CD4-positive, alpha-beta T cell treated with Interleukin-6 at 100 ng/mL for 8 hours (primary cell): ENCODE data around the gene ABHD1.
"Not testable (repeated sequence)": the region's sequence is repeated elsewhere in the genome, so short reads cannot be mapped to it uniquely, and the experiment has no call there.

ENCODE experiments used
- DNase-seq: peaks from one replicate; pipeline ENCODE4 v3.0.0-alpha.2; 2020; ENCODE audit warnings: mixed read lengths, low spot score

ABHD1 gene

GRCh38 chr2:27109083-27109482, 14.5 kb upstream of the ABHD1 start:
- no peak for DNase-seq

GRCh38 chr2:27110603-27111352, 12.8 kb upstream of the ABHD1 start:
- DNase-seq, result not testable (repeated sequence)

- not testable (repeated sequence) for DNase-seq
Observed at GRCh38 chr2:27111392-27112078, 12.1 kb upstream of the ABHD1 start.

GRCh38 chr2:27115519-27115918, 8.1 kb upstream of the ABHD1 start:
- DNase-seq, result no peak

- DNase-seq, result no peak
Observed at GRCh38 chr2:27117995-27118524, 5.6 kb upstream of the ABHD1 start.

- no peak for DNase-seq
Observed at GRCh38 chr2:27118525-27119329, 4.9 kb upstream of the ABHD1 start, which contains the start of gene CGREF1. CGREF1 (minus strand) TSS chr2:27119128; CDS start chr2:27104366, 14,762 bp downstream.

- not testable (repeated sequence) for DNase-seq
Observed at GRCh38 chr2:27119330-27119670, 4.3 kb upstream of the ABHD1 start.

GRCh38 chr2:27121906-27122305, 1.7 kb upstream of the ABHD1 start:
- DNase-seq, result no peak

GRCh38 chr2:27122791-27123190, 824 bp upstream of the ABHD1 start:
- no peak for DNase-seq

GRCh38 chr2:27125104-27125503, 1.5 kb downstream of the ABHD1 start:
- DNase-seq, result no peak

- DNase-seq, result no peak
Observed at GRCh38 chr2:27126252-27126710, 2.7 kb downstream of the ABHD1 start.

GRCh38 chr2:27127883-27128667, 4.5 kb downstream of the ABHD1 start:
- no peak for DNase-seq

- no peak for DNase-seq
Observed at GRCh38 chr2:27128668-27129571, 5.3 kb downstream of the ABHD1 start.

- no peak for DNase-seq
Observed at GRCh38 chr2:27130396-27130795, 6.8 kb downstream of the ABHD1 start.

GRCh38 chr2:27131429-27131828, 7.8 kb downstream of the ABHD1 start:
- DNase-seq, result no peak

GRCh38 chr2:27133195-27133875, 9.7 kb downstream of the ABHD1 start:
- no peak for DNase-seq

GRCh38 chr2:27133905-27134780, 10.5 kb downstream of the ABHD1 start, which contains the start of gene PREB:
PREB (minus strand) TSS chr2:27134636; CDS start chr2:27134421, 215 bp downstream.
- peak; percentile 97 for DNase-seq

GRCh38 chr2:27134781-27135477, 11.3 kb downstream of the ABHD1 start:
- DNase-seq, result no peak
